Tibial artery (tissue), 4 donors: ENCODE results near the gene MAFF.
"Not testable (repeated sequence)": the region's sequence is repeated elsewhere in the genome, so short reads cannot be mapped to it uniquely, and the experiment has no call there.

Source experiments
- DNase-seq, 2 donors: peaks; one replicate each; pipeline ENCODE4 v3.0.0-alpha.2; 2019
- H3K27ac ChIP-seq, 2 donors: fragments of 200-600 bp; sonication (generic) in 1 of 2; 1 replicate in 1 of 2; 2 replicates in 1 of 2; pipeline ENCODE4 v1.5.1; 2018 to 2019; ENCODE audit warnings: mild to moderate bottlenecking in 1 of 2
- H3K27me3 ChIP-seq, 2 donors: fragments of 200-600 bp; sonication (generic) in 1 of 2; one replicate each; pipeline versions ENCODE4 v1.5.1 to v1.6.0; 2016 to 2019
- H3K36me3 ChIP-seq, 3 donors: fragments of 200-600 bp; sonication (generic) in 2 of 3; one replicate each; pipeline ENCODE4 v1.5.1; 2016 to 2019; ENCODE audit warnings: mild to moderate bottlenecking in 2 of 3
- H3K4me1 ChIP-seq, 4 donors: fragments of 200-600 bp; sonication (generic) in 2 of 4; 1 replicate in 3 of 4; 2 replicates in 1 of 4; pipeline ENCODE4 v1.5.1; 2016 to 2019
- H3K4me3 ChIP-seq, 2 donors: fragments of 200-600 bp; sonication (generic) in 1 of 2; 1 replicate in 1 of 2; 2 replicates in 1 of 2; pipeline ENCODE4 v1.5.1; 2018 to 2019; ENCODE audit warnings: mild to moderate bottlenecking in 2 of 2
- H3K9me3 ChIP-seq, 3 donors: fragments of 200-600 bp; sonication (generic) in 1 of 3; one replicate each; pipeline ENCODE4 v1.5.1; 2016 to 2019
- intact Hi-C: fragments of 100-400 bp; cut with DNase I; formaldehyde crosslinking; loops from one replicate; pipeline ENCODE4 v1.15.0; 2023; ENCODE audit warnings: low total_unique reads
- TF ChIP-seq, protein P1 (sequence below), 2 experiments: fragments of 200-600 bp in 1 of 2; fragments of 450-650 bp in 1 of 2; IDR thresholded peaks; one replicate each; pipeline ENCODE4 v1.5.1; 2017 to 2019; ENCODE audit warnings: antibody characterized with exemption in 2 of 2, mild to moderate bottlenecking in 1 of 2, moderate library complexity in 1 of 2

Gene MAFF

DNA sequence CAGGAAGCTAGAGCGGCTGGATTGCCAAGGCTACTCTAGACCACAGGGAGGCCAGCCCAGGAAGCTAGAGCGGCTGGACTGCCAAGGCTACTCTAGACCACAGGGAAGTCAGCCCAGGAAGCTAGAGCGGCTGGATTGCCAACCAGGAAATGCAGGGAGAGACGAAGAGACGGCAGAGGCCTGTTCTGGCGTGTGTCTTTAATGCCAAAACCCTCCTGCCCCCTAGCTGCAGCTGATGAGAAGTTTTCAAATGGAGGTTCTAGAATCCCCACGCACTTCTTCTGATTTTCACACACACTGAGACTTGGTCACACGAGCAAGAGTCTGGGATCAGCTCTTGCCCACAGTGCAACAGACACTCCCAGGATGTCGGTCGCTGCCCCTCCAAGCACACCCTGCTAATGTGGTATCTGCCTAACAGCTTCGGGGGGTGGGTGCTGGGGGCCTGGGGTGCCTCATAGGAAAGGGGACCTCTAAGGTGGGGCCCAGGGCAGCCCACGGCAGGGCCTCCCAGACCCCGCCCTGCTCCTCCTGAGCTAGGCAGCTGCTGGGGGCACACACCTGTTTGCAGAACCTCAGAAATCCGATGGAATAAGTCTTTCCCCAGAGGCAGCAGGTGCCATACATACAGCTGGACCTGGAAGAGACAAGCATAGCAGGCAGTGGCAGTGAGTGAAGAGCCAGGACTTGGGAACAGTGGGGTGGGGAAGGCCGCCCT lies 28.5 kb downstream of the MAFF start:
- Histone ChIP-seq H3K36me3 (peaks cover 38 to 83% (median 80%) of the 10 kb centered on the region in 3 donors), H3K27ac (peak overlapping the region; percentile 9 to 30), H3K4me3 (no peak overlapping the region), H3K27me3 (no peaks in the 10 kb centered on the region), H3K4me1 (peaks cover 0 to 39% (median 7%) of the 10 kb centered on the region in 4 donors), H3K9me3 (no peaks in the 10 kb centered on the region)
- DNase-seq, result no peak
- TF ChIP-seq, protein P1, sequence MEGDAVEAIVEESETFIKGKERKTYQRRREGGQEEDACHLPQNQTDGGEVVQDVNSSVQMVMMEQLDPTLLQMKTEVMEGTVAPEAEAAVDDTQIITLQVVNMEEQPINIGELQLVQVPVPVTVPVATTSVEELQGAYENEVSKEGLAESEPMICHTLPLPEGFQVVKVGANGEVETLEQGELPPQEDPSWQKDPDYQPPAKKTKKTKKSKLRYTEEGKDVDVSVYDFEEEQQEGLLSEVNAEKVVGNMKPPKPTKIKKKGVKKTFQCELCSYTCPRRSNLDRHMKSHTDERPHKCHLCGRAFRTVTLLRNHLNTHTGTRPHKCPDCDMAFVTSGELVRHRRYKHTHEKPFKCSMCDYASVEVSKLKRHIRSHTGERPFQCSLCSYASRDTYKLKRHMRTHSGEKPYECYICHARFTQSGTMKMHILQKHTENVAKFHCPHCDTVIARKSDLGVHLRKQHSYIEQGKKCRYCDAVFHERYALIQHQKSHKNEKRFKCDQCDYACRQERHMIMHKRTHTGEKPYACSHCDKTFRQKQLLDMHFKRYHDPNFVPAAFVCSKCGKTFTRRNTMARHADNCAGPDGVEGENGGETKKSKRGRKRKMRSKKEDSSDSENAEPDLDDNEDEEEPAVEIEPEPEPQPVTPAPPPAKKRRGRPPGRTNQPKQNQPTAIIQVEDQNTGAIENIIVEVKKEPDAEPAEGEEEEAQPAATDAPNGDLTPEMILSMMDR (IDR thresholded peaks at IDR 0.05), result peak in 1 of 2 experiments; percentile 22
- intact Hi-C loops, result no loop called here

DNA sequence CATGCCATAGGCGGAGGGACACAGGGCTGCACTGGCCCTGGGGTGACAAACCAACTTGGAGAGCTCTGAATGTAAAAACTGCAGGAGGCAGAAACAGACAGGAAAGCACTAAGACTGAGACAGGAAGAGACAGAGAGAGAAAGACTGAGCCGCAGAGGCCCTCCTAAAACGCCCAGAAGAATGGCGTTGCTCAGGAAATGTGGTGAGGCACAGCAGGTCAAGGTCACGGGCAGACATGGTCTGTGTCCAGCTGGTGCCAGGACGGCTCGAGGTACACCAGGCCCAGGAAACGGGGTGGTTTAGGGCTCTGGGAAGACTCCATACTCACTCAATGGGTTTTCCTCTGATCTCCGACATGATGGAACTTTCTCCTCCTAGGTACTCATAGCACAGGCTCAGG lies 29.1 kb downstream of the MAFF start:
- DNase-seq, result no peak
- Histone ChIP-seq H3K36me3 (peaks cover 34 to 84% (median 80%) of the 10 kb centered on the region in 3 donors), H3K4me3 (no peak overlapping the region), H3K27ac (peak overlapping the region in 1 of 2 donors; percentile 30), H3K9me3 (no peaks in the 10 kb centered on the region), H3K27me3 (no peaks in the 10 kb centered on the region), H3K4me1 (peaks cover 0 to 39% (median 7%) of the 10 kb centered on the region in 4 donors)
- intact Hi-C loops, result no loop called here
- TF ChIP-seq, protein P1 (IDR thresholded peaks at IDR 0.05), result no peak

DNA sequence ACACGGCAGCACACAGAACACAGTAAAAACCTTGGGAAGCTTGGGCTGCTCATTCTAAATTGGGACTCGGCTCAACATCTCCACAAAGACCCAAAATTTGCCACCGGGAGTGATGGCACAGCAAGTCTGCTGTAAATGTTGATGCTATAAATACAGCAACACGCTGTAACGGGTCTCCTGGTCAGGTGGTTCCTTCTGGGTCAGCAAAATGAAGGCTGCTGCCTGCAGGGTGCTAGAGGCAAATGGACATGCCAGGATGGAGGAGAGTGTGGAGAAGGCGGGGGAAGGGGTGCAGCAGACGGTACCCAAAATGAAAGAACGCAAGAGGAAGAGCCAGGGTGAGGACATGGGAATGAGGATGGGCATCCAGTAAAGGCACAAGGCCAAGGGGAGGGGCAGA lies 30.4 kb downstream of the MAFF start:
- no peak for DNase-seq
- peaks cover 0 to 41% (median 7%) of the 10 kb centered on the region in 4 donors for H3K4me1 ChIP-seq
- intact Hi-C loops, result no loop called here
- no peaks in the 10 kb centered on the region for H3K9me3 ChIP-seq
- no peaks in the 10 kb centered on the region for H3K27me3 ChIP-seq
- peaks cover 24 to 80% (median 77%) of the 10 kb centered on the region in 3 donors for H3K36me3 ChIP-seq
- H3K27ac ChIP-seq, result no peak overlapping the region
- no peak overlapping the region for H3K4me3 ChIP-seq
- TF ChIP-seq, protein P1 (IDR thresholded peaks at IDR 0.05), result no peak

DNA sequence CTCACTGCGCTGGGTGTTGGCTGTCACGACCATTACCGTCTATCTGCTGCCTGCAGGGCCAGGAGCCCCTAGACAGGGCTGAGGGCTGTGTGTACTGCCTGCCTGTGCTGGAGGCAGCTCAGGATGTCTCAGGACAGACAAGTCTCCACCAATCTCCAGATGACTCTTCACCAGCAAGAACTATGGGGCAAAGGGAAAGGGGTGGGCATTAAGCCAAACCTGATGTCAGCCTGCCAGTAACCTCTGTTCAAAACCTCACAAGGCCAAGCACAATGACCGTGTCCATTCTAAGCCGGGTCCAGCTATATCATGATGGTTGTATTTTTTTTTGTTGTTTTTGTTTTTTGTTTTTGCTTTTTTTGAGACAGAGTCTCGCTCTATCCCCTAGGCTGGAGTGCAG lies 31.6 kb downstream of the MAFF start:
- Histone ChIP-seq H3K9me3 (no peaks in the 10 kb centered on the region), H3K36me3 (peaks cover 14 to 73% (median 68%) of the 10 kb centered on the region in 3 donors), H3K27me3 (no peaks in the 10 kb centered on the region), H3K27ac (no peak overlapping the region), H3K4me1 (peaks cover 0 to 32% (median 11%) of the 10 kb centered on the region in 4 donors), H3K4me3 (no peak overlapping the region)
- intact Hi-C loops, result no loop called here
- no peak for DNase-seq
- TF ChIP-seq, protein P1 (IDR thresholded peaks at IDR 0.05), result no peak

DNA sequence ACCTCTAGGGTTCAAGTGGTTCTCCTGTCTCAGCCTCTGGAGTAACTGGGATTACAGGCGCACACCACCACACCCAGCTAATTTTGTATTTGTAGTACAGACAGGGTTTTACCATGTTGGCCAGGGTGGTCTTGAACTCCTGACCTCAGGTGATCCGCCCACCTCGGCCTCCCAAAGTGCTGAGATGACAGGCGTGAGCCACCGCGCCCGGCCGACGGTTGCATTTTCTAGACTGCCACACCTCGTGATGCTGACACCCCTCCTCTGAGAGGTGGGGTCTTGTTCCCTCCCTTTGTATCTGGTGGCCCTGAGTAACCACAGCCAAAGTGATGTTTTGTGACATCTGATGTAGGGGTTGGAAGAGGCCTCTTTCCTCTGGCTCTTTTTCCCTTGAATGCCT lies 32.1 kb downstream of the MAFF start:
- Histone ChIP-seq H3K4me1 (peaks cover 0 to 32% (median 12%) of the 10 kb centered on the region in 4 donors), H3K36me3 (peaks cover 14 to 71% (median 68%) of the 10 kb centered on the region in 3 donors)
- H3K9me3 ChIP-seq, H3K27me3 ChIP-seq, DNase-seq, H3K4me3 ChIP-seq, H3K27ac ChIP-seq, intact Hi-C loops: not testable (repeated sequence)

DNA sequence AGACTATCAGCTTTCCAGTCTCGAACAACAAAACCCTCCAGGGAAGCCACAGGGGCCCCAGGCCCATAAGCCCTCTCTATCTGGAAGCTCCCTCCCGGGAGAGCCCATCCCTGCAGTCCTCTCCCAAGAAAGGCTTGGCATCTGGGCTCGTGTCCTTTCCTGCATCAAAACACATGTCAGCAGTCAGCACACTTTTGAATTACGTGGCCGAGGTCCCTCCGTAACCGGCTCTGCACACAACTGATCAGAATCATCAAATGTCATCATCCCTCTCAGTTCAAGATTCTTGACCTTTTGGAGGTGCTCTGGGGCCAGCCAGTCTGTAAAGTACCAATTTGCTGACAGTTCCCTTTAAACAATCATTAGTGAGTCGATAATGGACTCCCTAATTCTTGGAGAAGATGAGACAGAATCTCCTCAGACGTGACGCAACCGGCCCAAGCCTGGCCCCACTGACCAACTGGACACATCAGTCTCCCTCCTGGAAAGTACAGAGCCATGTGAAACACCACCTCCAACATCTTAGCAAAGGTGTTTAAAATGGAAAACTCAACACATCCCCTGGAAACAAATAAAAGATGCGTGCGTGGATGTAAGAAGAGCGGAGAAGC lies 33.6 kb downstream of the MAFF start:
- H3K9me3 ChIP-seq, result no peaks in the 10 kb centered on the region
- TF ChIP-seq, protein P1 (IDR thresholded peaks at IDR 0.05), result no peak
- peaks cover 0 to 35% (median 23%) of the 10 kb centered on the region in 4 donors for H3K4me1 ChIP-seq
- no peak overlapping the region for H3K4me3 ChIP-seq
- H3K27me3 ChIP-seq, result no peaks in the 10 kb centered on the region
- intact Hi-C loops, result no loop called here
- H3K36me3 ChIP-seq, result peaks cover 10 to 64% (median 61%) of the 10 kb centered on the region in 3 donors
- DNase-seq, result no peak
- H3K27ac ChIP-seq, result no peak overlapping the region
